ENCODE data around the gene TCF7L1.

DNA sequence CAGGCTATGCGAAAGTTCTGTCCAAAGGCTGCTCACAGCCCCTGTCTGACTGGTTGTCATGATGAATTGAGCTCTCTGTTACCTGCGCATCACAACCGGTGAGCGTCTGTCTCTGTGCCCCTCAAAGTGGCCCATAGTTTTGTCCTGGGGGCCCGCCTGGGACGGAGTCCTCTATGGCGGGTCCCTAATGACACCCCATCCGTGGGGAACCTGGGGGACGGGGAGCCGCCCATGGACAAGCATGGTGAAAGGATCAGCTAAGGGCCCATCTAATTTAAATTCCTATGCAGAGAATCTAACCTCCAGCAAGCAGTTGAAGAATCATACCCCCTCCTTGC lies 221.8 kb downstream of the TCF7L1 start:
- TF ChIP-seq, protein P1, sequence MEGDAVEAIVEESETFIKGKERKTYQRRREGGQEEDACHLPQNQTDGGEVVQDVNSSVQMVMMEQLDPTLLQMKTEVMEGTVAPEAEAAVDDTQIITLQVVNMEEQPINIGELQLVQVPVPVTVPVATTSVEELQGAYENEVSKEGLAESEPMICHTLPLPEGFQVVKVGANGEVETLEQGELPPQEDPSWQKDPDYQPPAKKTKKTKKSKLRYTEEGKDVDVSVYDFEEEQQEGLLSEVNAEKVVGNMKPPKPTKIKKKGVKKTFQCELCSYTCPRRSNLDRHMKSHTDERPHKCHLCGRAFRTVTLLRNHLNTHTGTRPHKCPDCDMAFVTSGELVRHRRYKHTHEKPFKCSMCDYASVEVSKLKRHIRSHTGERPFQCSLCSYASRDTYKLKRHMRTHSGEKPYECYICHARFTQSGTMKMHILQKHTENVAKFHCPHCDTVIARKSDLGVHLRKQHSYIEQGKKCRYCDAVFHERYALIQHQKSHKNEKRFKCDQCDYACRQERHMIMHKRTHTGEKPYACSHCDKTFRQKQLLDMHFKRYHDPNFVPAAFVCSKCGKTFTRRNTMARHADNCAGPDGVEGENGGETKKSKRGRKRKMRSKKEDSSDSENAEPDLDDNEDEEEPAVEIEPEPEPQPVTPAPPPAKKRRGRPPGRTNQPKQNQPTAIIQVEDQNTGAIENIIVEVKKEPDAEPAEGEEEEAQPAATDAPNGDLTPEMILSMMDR (IDR thresholded peaks at IDR 0.05) = no peak
- TF ChIP-seq POLR2AphosphoS5 (IDR thresholded peaks at IDR 0.05) = no peak

Data from suprapubic skin (tissue), 3 donors.